ENCODE results near the gene PLTP.

The PLTP gene

DNA sequence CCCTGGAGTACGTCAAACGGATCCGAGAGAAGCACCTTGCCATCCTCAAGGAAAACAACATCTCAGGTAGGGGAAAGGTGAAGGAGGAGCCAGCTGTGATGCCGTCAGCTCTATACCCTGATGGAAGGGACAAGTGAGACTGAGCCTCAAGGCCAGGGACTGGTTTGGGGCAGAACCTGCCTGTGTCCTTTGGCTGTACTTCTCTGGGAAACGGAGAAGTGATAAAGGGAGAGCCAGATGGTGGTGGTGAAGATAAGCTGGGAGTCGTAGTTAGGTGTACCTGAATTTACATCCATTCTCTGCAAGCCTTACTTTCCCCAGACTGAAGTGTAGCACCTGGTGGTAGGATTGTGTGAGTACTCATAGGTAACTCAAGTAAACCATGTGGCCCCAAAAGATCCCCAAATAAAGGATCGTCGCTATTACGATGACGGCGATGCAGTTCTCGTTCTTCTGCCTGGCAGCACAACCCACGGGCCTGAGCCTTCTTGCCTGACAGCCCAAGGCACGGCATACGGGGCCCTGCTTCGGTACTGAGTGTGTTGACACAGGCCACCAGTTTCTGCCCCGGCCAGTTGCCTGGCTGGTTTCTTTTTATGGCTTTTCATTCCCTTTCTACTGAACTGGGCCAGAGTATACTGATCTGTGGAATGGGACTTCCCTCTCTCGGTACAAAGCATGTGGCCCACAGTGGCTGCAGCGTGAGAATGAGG lies 33.2 kb upstream of the PLTP start:
- no peak overlapping the region for H3K9ac ChIP-seq (ENCODE audit: low read depth in 1 of 2, low read length in 2 of 2)
- no peak overlapping the region for H3K4me3 ChIP-seq (ENCODE audit: low read depth in 1 of 2, low read length in 2 of 2)
- H3K36me3 ChIP-seq (ENCODE audit: control insufficient read depth in 1 of 2, insufficient read depth in 2 of 2, low read length in 2 of 2), result peaks cover 66 to 96% of the 10 kb centered on the region in 2 donors
- H3K9me3 ChIP-seq (ENCODE audit: control insufficient read depth in 1 of 2, low read length in 2 of 2), result no peaks in the 10 kb centered on the region
- no peak overlapping the region for H3K27ac ChIP-seq (ENCODE audit: low read depth, low read length)
- no peaks in the 10 kb centered on the region for H3K27me3 ChIP-seq (ENCODE audit: control insufficient read depth in 1 of 2, insufficient read depth in 2 of 2, low read length in 2 of 2)
- peaks cover 6 to 12% of the 10 kb centered on the region in 2 donors for H3K4me1 ChIP-seq (ENCODE audit: control insufficient read depth in 1 of 2, insufficient read depth in 2 of 2, low read length in 2 of 2)

GRCh38 chr20:45944151-45944964 lies 32.4 kb upstream of the PLTP start:
- H3K4me3 ChIP-seq (ENCODE audit: low read depth in 1 of 2, low read length in 2 of 2), result no peak overlapping the region
- H3K36me3 ChIP-seq (ENCODE audit: control insufficient read depth in 1 of 2, insufficient read depth in 2 of 2, low read length in 2 of 2), result peaks cover 67 to 96% of the 10 kb centered on the region in 2 donors
- no peak overlapping the region for H3K9ac ChIP-seq (ENCODE audit: low read depth in 1 of 2, low read length in 2 of 2)
- peaks cover 6 to 12% of the 10 kb centered on the region in 2 donors for H3K4me1 ChIP-seq (ENCODE audit: control insufficient read depth in 1 of 2, insufficient read depth in 2 of 2, low read length in 2 of 2)
- no peaks in the 10 kb centered on the region for H3K9me3 ChIP-seq (ENCODE audit: control insufficient read depth in 1 of 2, low read length in 2 of 2)
- no peak overlapping the region for H3K27ac ChIP-seq (ENCODE audit: low read depth, low read length)
- no peaks in the 10 kb centered on the region for H3K27me3 ChIP-seq (ENCODE audit: control insufficient read depth in 1 of 2, insufficient read depth in 2 of 2, low read length in 2 of 2)

DNA sequence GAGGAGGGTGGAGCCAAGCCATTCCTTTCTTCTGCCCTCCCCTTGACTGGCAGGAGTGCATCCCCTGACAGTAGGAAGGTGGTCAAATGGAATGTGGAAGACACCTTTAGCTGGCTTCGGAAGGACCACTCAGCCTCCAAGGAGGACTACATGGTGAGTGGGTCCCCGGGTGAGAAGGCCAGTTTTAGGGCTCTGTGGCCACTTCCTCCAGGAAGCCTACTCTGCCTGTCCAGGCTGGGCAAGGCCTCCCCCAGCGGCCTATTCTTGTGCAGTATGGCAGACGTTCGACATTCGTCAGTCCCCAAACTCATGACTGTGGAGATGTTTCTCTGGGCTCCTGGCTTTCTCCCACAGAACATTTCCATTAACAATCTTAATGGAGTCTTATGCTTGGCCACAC lies 31.7 kb upstream of the PLTP start:
- peaks cover 6 to 12% of the 10 kb centered on the region in 2 donors for H3K4me1 ChIP-seq (ENCODE audit: control insufficient read depth in 1 of 2, insufficient read depth in 2 of 2, low read length in 2 of 2)
- H3K9me3 ChIP-seq (ENCODE audit: control insufficient read depth in 1 of 2, low read length in 2 of 2), result no peaks in the 10 kb centered on the region
- no peak overlapping the region for H3K9ac ChIP-seq (ENCODE audit: low read depth in 1 of 2, low read length in 2 of 2)
- H3K36me3 ChIP-seq (ENCODE audit: control insufficient read depth in 1 of 2, insufficient read depth in 2 of 2, low read length in 2 of 2), result peaks cover 67 to 96% of the 10 kb centered on the region in 2 donors
- H3K27ac ChIP-seq (ENCODE audit: low read depth, low read length), result no peak overlapping the region
- H3K4me3 ChIP-seq (ENCODE audit: low read depth in 1 of 2, low read length in 2 of 2), result no peak overlapping the region
- H3K27me3 ChIP-seq (ENCODE audit: control insufficient read depth in 1 of 2, insufficient read depth in 2 of 2, low read length in 2 of 2), result no peaks in the 10 kb centered on the region

DNA sequence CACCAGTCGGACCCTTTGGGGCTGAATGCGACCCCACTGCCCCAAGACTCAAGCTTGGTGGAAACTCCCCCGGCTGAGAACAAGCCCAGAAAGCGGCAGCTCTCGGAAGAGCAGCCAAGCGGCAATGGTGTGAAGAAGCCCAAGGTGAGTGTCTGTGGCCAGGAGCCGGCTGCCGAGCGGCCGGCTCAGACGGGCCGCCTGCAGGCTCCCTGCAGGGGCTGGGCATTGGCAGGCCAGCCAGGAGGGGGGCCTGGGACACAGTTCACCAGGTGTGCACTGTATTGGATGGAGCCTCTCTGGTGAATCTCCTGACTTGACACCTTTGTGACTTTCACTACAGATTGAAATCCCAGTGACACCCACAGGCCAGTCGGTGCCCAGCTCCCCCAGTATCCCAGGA lies 28.5 kb upstream of the PLTP start:
- Histone ChIP-seq H3K9ac (ENCODE audit: low read depth in 1 of 2, low read length in 2 of 2) (no peak overlapping the region), H3K4me3 (ENCODE audit: low read depth in 1 of 2, low read length in 2 of 2) (no peak overlapping the region), H3K9me3 (ENCODE audit: control insufficient read depth in 1 of 2, low read length in 2 of 2) (no peaks in the 10 kb centered on the region), H3K27me3 (ENCODE audit: control insufficient read depth in 1 of 2, insufficient read depth in 2 of 2, low read length in 2 of 2) (no peaks in the 10 kb centered on the region), H3K27ac (ENCODE audit: low read depth, low read length) (no peak overlapping the region), H3K36me3 (ENCODE audit: control insufficient read depth in 1 of 2, insufficient read depth in 2 of 2, low read length in 2 of 2) (peaks cover 65 to 83% of the 10 kb centered on the region in 2 donors), H3K4me1 (ENCODE audit: control insufficient read depth in 1 of 2, insufficient read depth in 2 of 2, low read length in 2 of 2) (peaks cover 3 to 4% of the 10 kb centered on the region in 2 donors)

DNA sequence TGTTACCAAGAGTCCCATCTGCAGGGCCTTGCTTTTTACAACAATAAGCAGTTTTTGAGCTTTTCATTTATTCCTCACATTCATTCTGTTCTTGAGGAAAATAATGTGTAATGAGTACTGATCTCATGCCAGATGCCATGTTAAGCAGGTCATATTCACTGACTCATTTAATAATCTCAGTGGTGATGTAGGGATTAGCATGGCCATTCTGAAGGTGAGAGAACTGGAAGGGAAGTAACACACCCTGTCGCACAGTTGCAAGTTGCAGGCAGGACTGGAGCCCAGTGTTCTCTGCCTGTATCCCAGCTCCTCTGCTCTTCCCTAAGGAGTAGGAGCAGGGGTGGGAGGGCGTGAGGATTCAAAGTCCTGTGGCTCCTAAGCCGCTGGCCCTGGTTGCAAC lies 28.1 kb upstream of the PLTP start:
- Histone ChIP-seq H3K36me3 (ENCODE audit: control insufficient read depth in 1 of 2, insufficient read depth in 2 of 2, low read length in 2 of 2) (peaks cover 60 to 79% of the 10 kb centered on the region in 2 donors), H3K27me3 (ENCODE audit: control insufficient read depth in 1 of 2, insufficient read depth in 2 of 2, low read length in 2 of 2) (no peaks in the 10 kb centered on the region), H3K9ac (ENCODE audit: low read depth in 1 of 2, low read length in 2 of 2) (no peak overlapping the region), H3K27ac (ENCODE audit: low read depth, low read length) (no peak overlapping the region), H3K9me3 (ENCODE audit: control insufficient read depth in 1 of 2, low read length in 2 of 2) (no peaks in the 10 kb centered on the region), H3K4me3 (ENCODE audit: low read depth in 1 of 2, low read length in 2 of 2) (no peak overlapping the region), H3K4me1 (ENCODE audit: control insufficient read depth in 1 of 2, insufficient read depth in 2 of 2, low read length in 2 of 2) (peaks cover 3 to 4% of the 10 kb centered on the region in 2 donors)

GRCh38 chr20:45938727-45939438 lies 26.9 kb upstream of the PLTP start:
- peaks cover 3 to 4% of the 10 kb centered on the region in 2 donors for H3K4me1 ChIP-seq (ENCODE audit: control insufficient read depth in 1 of 2, insufficient read depth in 2 of 2, low read length in 2 of 2)
- H3K27ac ChIP-seq (ENCODE audit: low read depth, low read length), result no peak overlapping the region
- no peaks in the 10 kb centered on the region for H3K9me3 ChIP-seq (ENCODE audit: control insufficient read depth in 1 of 2, low read length in 2 of 2)
- H3K4me3 ChIP-seq (ENCODE audit: low read depth in 1 of 2, low read length in 2 of 2), result no peak overlapping the region
- no peaks in the 10 kb centered on the region for H3K27me3 ChIP-seq (ENCODE audit: control insufficient read depth in 1 of 2, insufficient read depth in 2 of 2, low read length in 2 of 2)
- no peak overlapping the region for H3K9ac ChIP-seq (ENCODE audit: low read depth in 1 of 2, low read length in 2 of 2)
- peaks cover 49 to 68% of the 10 kb centered on the region in 2 donors for H3K36me3 ChIP-seq (ENCODE audit: control insufficient read depth in 1 of 2, insufficient read depth in 2 of 2, low read length in 2 of 2)

DNA sequence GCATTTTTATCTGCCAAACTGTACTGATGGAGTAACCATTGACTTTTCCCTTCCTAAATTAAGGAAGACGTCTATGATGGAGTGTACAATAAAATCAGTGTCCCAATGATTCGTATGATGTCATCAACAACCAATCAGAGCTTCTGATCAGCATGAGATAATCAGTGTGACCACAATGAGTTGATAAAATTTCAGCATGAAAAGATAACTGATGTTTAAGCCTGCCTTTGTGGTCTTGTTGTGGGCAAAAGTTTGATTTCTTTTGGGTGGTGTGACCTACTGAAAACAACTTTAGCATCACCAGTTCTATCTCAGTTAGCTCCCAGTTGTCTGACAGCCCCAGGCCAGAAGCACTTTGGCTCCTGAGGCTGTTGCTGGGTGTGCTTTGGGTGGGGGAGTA lies 25.8 kb upstream of the PLTP start:
- H3K27ac ChIP-seq (ENCODE audit: low read depth, low read length), result no peak overlapping the region
- peaks cover 38 to 56% of the 10 kb centered on the region in 2 donors for H3K36me3 ChIP-seq (ENCODE audit: control insufficient read depth in 1 of 2, insufficient read depth in 2 of 2, low read length in 2 of 2)
- H3K9ac ChIP-seq (ENCODE audit: low read depth in 1 of 2, low read length in 2 of 2), result no peak overlapping the region
- H3K9me3 ChIP-seq (ENCODE audit: control insufficient read depth in 1 of 2, low read length in 2 of 2), result no peaks in the 10 kb centered on the region
- H3K27me3 ChIP-seq (ENCODE audit: control insufficient read depth in 1 of 2, insufficient read depth in 2 of 2, low read length in 2 of 2), result no peaks in the 10 kb centered on the region
- H3K4me1 ChIP-seq (ENCODE audit: control insufficient read depth in 1 of 2, insufficient read depth in 2 of 2, low read length in 2 of 2), result peaks cover 3 to 12% of the 10 kb centered on the region in 2 donors
- no peak overlapping the region for H3K4me3 ChIP-seq (ENCODE audit: low read depth in 1 of 2, low read length in 2 of 2)

GRCh38 chr20:45935416-45936046 lies 23.6 kb upstream of the PLTP start:
- Histone ChIP-seq H3K4me3 (ENCODE audit: low read depth in 1 of 2, low read length in 2 of 2) (peak overlapping the region; percentile 94 to 98), H3K27ac (ENCODE audit: low read depth, low read length) (peak overlapping the region; percentile 53), H3K36me3 (ENCODE audit: control insufficient read depth in 1 of 2, insufficient read depth in 2 of 2, low read length in 2 of 2) (peaks cover 32 to 39% of the 10 kb centered on the region in 2 donors), H3K9me3 (ENCODE audit: control insufficient read depth in 1 of 2, low read length in 2 of 2) (no peaks in the 10 kb centered on the region), H3K9ac (ENCODE audit: low read depth in 1 of 2, low read length in 2 of 2) (peak overlapping the region; percentile 72 to 74), H3K27me3 (ENCODE audit: control insufficient read depth in 1 of 2, insufficient read depth in 2 of 2, low read length in 2 of 2) (no peaks in the 10 kb centered on the region), H3K4me1 (ENCODE audit: control insufficient read depth in 1 of 2, insufficient read depth in 2 of 2, low read length in 2 of 2) (peaks cover 3 to 12% of the 10 kb centered on the region in 2 donors)

DNA sequence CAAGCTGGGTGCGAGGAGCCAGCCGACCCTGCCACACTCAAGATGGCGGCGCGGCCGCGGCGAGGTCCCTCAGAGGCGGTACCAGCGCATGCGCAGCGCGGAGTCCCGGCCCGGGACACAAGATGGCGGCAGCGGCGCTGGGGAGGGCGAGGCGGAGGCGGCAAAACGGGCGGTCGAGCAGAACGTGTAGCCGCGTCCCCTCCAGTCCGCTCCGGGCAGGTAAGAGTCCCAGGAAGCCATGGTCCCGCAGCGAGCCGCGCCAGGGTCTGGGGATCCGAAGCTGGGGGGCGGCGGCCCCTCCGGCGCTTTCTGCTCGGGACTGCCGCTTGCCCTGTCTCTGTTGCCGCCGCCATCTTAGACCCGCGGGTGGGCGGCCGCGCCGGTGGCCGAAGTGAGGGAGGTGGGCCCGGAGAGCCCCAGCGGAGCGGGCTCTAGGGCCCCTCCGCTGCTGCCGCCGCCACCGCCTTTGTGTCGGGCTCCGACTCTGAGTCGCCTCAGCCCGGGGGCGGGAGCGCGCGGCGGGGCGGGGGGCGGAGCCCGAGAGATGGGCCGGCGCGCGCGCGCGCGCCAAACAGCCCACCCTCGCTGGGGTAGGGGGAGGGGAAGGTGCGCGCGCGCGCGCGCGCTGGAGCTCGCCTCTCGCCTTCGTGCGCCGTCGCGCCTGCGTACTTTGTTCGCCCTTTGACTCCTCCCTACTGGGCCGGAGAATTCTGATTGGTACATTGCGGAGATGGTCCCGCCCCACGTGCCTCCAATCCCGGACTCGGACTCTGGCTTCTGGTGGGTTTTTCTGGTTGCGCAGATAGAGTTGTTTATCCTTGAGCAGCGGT lies 22.8 kb upstream of the PLTP start, which contains the start of gene PCIF1:
Gene PCIF1 (plus strand): TSS at position 98 of the 830 bp plus-strand sequence. CDS start 4,317 bp downstream, outside the sequence.
- peaks cover 25 to 31% of the 10 kb centered on the region in 2 donors for H3K36me3 ChIP-seq (ENCODE audit: control insufficient read depth in 1 of 2, insufficient read depth in 2 of 2, low read length in 2 of 2)
- H3K4me1 ChIP-seq (ENCODE audit: control insufficient read depth in 1 of 2, insufficient read depth in 2 of 2, low read length in 2 of 2), result peaks cover 3 to 12% of the 10 kb centered on the region in 2 donors
- H3K9me3 ChIP-seq (ENCODE audit: control insufficient read depth in 1 of 2, low read length in 2 of 2), result no peaks in the 10 kb centered on the region
- peak within 1 kb of the TSS; percentile 94 to 98 for H3K4me3 ChIP-seq (ENCODE audit: low read depth in 1 of 2, low read length in 2 of 2)
- H3K27ac ChIP-seq (ENCODE audit: low read depth, low read length), result peak within 1 kb of the TSS; percentile 98
- peak within 1 kb of the TSS; percentile 83 to 100 for H3K9ac ChIP-seq (ENCODE audit: low read depth in 1 of 2, low read length in 2 of 2)
- no peaks in the 10 kb centered on the region for H3K27me3 ChIP-seq (ENCODE audit: control insufficient read depth in 1 of 2, insufficient read depth in 2 of 2, low read length in 2 of 2)
